Measurements from ENCODE around the gene UQCC5. TPM values are rescaled to one million over a fixed set of nuclear protein-coding genes. Genes with fewer than 3 reads are reported as not detected.
"Not testable (repeated sequence)": the region's sequence is repeated elsewhere in the genome, so short reads cannot be mapped to it uniquely, and the experiment has no call there.

UQCC5 gene
- polyA plus RNA-seq, 10 donors: 7.1 to 18.7 (median 12.6) TPM

- no peak for DNase-seq
These were observed 14.3 kb upstream of the UQCC5 start for GRCh38 chr3:52521881-52522650.

- no peak for DNase-seq
These were observed 13.7 kb upstream of the UQCC5 start for GRCh38 chr3:52522651-52523251.

- DNase-seq: no peak
These were observed 12.8 kb upstream of the UQCC5 start for GRCh38 chr3:52523386-52524257.

- no peak for DNase-seq
These were observed 12.1 kb upstream of the UQCC5 start for GRCh38 chr3:52524258-52524751.

- no peak for DNase-seq
These were observed 11.4 kb upstream of the UQCC5 start for GRCh38 chr3:52524752-52525679.

GRCh38 chr3:52525680-52526561 is 10.5 kb upstream of the UQCC5 start:
- DNase-seq: no peak

- not testable (repeated sequence) for DNase-seq
These were observed 9.8 kb upstream of the UQCC5 start for GRCh38 chr3:52526671-52527038.

GRCh38 chr3:52527039-52527731 is 9.2 kb upstream of the UQCC5 start:
- DNase-seq: no peak

- DNase-seq: no peak
These were observed 8.4 kb upstream of the UQCC5 start for GRCh38 chr3:52527732-52528585.

GRCh38 chr3:52528586-52529375 is 7.6 kb upstream of the UQCC5 start:
- no peak for DNase-seq

- no peak for DNase-seq
These were observed 6.8 kb upstream of the UQCC5 start for GRCh38 chr3:52529376-52530333.

GRCh38 chr3:52530918-52531826 is 5.2 kb upstream of the UQCC5 start:
- no peak for DNase-seq

- no peak for DNase-seq
These were observed 4.4 kb upstream of the UQCC5 start for GRCh38 chr3:52531860-52532516.

- no peak for DNase-seq
These were observed 3.9 kb upstream of the UQCC5 start for GRCh38 chr3:52532517-52532837.
